Measurements from ENCODE around the gene SMARCB1.

Gene SMARCB1

GRCh38 chr22:23786752-23787599 lies at the start of gene SMARCB1:
Gene SMARCB1 (plus strand): TSS chr22:23786966. CDS start chr22:23787170, 204 bp downstream.
- Histone ChIP-seq H3K27ac (peak within 1 kb of the TSS; percentile 97 to 100 (median 100)), H3K4me3 (peak within 1 kb of the TSS; percentile 58 to 90 (median 82))

GRCh38 chr22:23737696-23738095 lies 49.1 kb upstream of the SMARCB1 start:
- no peak overlapping the region for H3K4me3 ChIP-seq
- H3K27ac ChIP-seq = no peak overlapping the region

GRCh38 chr22:23742505-23743264 lies 44.1 kb upstream of the SMARCB1 start:
- peak overlapping the region in 1 of 21 experiments; percentile 23 for H3K27ac ChIP-seq
- no peak overlapping the region for H3K4me3 ChIP-seq

GRCh38 chr22:23743303-23743705 lies 43.5 kb upstream of the SMARCB1 start:
- Histone ChIP-seq H3K27ac (no peak overlapping the region), H3K4me3 (no peak overlapping the region)

GRCh38 chr22:23744001-23744400 lies 42.8 kb upstream of the SMARCB1 start:
- Histone ChIP-seq H3K27ac (no peak overlapping the region), H3K4me3 (no peak overlapping the region)

GRCh38 chr22:23744485-23744884 lies 42.3 kb upstream of the SMARCB1 start:
- Histone ChIP-seq H3K27ac (no peak overlapping the region), H3K4me3 (no peak overlapping the region)

- Histone ChIP-seq H3K4me3 (no peak overlapping the region), H3K27ac (no peak overlapping the region)
Observed at GRCh38 chr22:23745791-23746190, 41.0 kb upstream of the SMARCB1 start.

GRCh38 chr22:23749841-23750301 lies 36.9 kb upstream of the SMARCB1 start:
- H3K4me3 ChIP-seq = peak overlapping the region in 3 of 7 experiments; percentile 71 to 78 (median 71)
- H3K27ac ChIP-seq = peak overlapping the region in 5 of 21 experiments; percentile 73 to 92 (median 92)

- Histone ChIP-seq H3K27ac (peak overlapping the region in 19 of 21 experiments; percentile 32 to 95 (median 90)), H3K4me3 (peak overlapping the region; percentile 43 to 78 (median 62))
Observed at GRCh38 chr22:23750367-23750713, 36.4 kb upstream of the SMARCB1 start.

GRCh38 chr22:23750714-23751440 lies 35.9 kb upstream of the SMARCB1 start, which contains the start of gene ZNF70:
Gene ZNF70 (minus strand): TSS chr22:23751112. CDS start chr22:23745140, 5,972 bp downstream.
- peak within 1 kb of the TSS; percentile 43 to 78 (median 62) for H3K4me3 ChIP-seq
- peak within 1 kb of the TSS; percentile 67 to 95 (median 90) for H3K27ac ChIP-seq

GRCh38 chr22:23751441-23751996 lies 35.2 kb upstream of the SMARCB1 start:
- peak overlapping the region; percentile 43 to 78 (median 62) for H3K4me3 ChIP-seq
- peak overlapping the region; percentile 67 to 95 (median 90) for H3K27ac ChIP-seq

- Histone ChIP-seq H3K27ac (peak overlapping the region in 1 of 21 experiments; percentile 92), H3K4me3 (no peak overlapping the region)
Observed at GRCh38 chr22:23752090-23752691, 34.6 kb upstream of the SMARCB1 start.

- Histone ChIP-seq H3K27ac (peak overlapping the region in 1 of 21 experiments; percentile 92), H3K4me3 (no peak overlapping the region)
Observed at GRCh38 chr22:23752750-23753149, 34.0 kb upstream of the SMARCB1 start.

- Histone ChIP-seq H3K27ac (peak overlapping the region in 1 of 21 experiments; percentile 34), H3K4me3 (no peak overlapping the region)
Observed at GRCh38 chr22:23753385-23753784, 33.4 kb upstream of the SMARCB1 start.

GRCh38 chr22:23754220-23754919 lies 32.4 kb upstream of the SMARCB1 start, which contains the start of gene VPREB3:
Gene VPREB3 (minus strand): TSS chr22:23754425. CDS start chr22:23754363, 62 bp downstream.
- Histone ChIP-seq H3K4me3 (no peak within 1 kb of the TSS), H3K27ac (peak within 1 kb of the TSS in 1 of 21 experiments; percentile 34)

- Histone ChIP-seq H3K4me3 (no peak overlapping the region), H3K27ac (no peak overlapping the region)
Observed at GRCh38 chr22:23754980-23755636, 31.7 kb upstream of the SMARCB1 start.

- H3K27ac ChIP-seq = no peak overlapping the region
Observed at GRCh38 chr22:23755711-23756110, 31.1 kb upstream of the SMARCB1 start.

GRCh38 chr22:23756891-23757290 lies 29.9 kb upstream of the SMARCB1 start:
- no peak overlapping the region for H3K27ac ChIP-seq
- H3K4me3 ChIP-seq = no peak overlapping the region

More at GRCh38 chr22:23755711-23756110, 31.1 kb upstream of the SMARCB1 start:
- H3K4me3 ChIP-seq = no peak overlapping the region

Measured in skin epidermis (tissue), 12 donors.